Amniotic epithelial cell (primary cell): Measurements from ENCODE around the gene INPP5K.

Source experiments
- DNase-seq: peaks from one replicate; pipeline ENCODE4 v3.0.0-alpha.2; 2010; ENCODE audit warnings: low read depth

INPP5K gene

GRCh38 chr17:1505586-1505985 lies 10.8 kb downstream of the INPP5K start:
- DNase-seq = no peak

- DNase-seq = no peak
Observed at GRCh38 chr17:1504866-1505265, 11.5 kb downstream of the INPP5K start.

- DNase-seq = no peak
Observed at GRCh38 chr17:1503699-1504098, 12.7 kb downstream of the INPP5K start.

- peak; percentile 93 for DNase-seq
Observed at GRCh38 chr17:1498869-1499268, 17.5 kb downstream of the INPP5K start.

- DNase-seq = no peak
Observed at GRCh38 chr17:1498233-1498632, 18.2 kb downstream of the INPP5K start.

GRCh38 chr17:1497831-1498230 lies 18.6 kb downstream of the INPP5K start:
- no peak for DNase-seq

GRCh38 chr17:1496869-1497268 lies 19.5 kb downstream of the INPP5K start:
- no peak for DNase-seq

DNA sequence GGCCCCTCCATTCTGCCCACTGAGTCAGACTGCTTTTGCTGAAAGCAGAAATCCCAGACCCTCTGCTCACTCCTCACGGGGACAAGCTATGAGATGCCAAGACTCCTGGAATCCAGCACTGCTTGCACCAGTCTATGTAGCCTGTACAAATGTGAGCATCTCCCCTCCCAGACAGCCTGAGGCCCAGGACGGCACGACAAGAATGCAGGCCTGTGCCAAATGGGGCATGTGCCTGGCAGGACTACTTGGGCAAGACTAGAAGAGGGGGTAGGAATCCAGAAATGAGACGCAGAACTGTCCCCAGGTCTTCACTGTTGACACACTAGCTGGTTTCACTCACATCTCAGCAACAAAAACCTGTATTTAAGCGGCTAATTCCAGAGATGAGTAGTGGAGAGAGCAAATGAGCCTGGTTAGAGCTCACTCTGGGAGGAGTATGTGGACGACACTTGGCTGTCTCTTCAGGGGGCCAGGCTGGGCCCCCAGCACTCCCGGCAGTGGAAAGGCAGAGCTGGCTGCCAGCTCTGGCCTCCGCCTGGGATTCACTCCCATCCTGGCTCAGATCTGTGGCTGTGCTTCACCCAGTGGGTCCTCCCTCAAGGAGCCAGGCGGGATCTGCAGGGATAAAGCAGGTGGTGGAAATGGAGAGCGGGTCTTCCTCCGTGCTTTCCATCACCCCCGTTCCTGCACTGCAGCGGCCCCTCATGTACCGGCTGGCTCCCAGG lies 21.0 kb downstream of the INPP5K start:
- peak; percentile 54 for DNase-seq

DNA sequence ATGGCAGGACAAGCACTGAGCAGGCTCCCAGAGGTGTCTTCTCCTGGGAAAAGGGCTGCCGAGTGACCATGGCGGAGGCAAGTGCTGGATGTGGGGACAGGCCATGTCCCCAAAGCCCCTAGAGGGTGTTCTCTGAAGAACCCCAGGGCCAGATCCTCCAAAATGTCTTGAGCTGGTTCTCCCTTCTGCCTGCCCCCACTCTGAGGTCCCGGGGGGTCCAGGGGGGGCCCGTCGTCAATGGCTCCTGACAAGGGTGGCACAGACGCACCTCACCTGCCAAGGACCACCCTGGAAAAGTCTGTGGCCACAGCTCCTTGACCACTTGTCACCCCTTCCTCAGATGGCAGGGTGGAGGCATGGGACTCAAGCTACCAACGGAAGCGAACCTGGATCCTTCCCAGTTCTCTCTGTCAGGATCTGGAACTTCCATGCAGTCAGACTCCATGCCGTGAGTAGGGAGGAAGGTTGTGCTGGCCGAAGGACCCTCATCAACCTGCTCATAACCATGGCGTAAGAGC lies 21.6 kb downstream of the INPP5K start:
- DNase-seq = no peak

DNA sequence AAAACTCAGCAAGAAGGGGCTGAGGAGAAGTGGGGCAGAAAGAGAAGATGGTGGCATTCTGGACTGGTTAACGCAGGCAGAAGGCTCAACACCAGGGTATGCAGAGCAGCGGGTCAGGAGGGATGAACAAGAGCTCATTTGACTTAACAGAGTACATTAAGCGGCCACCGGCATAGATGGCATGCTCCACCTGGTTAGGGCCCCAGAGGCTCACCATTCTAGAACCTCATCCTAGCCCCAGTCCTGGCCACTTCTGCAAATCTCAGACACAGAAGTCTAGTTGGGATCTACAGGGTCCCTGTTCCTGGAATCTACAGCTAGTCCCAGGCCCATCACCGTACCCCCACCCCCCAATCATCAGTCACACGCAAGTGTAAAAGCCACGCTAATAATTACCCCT lies 22.2 kb downstream of the INPP5K start:
- no peak for DNase-seq

- DNase-seq = no peak
Observed at GRCh38 chr17:1493291-1493980, 23.0 kb downstream of the INPP5K start.

GRCh38 chr17:1492249-1493206 lies 23.9 kb downstream of the INPP5K start, which contains the start of gene MYO1C:
Gene MYO1C (minus strand): TSS chr17:1492686. CDS start chr17:1492487, 199 bp downstream.
- no peak for DNase-seq

GRCh38 chr17:1491443-1492248 lies 24.8 kb downstream of the INPP5K start:
- no peak for DNase-seq

DNA sequence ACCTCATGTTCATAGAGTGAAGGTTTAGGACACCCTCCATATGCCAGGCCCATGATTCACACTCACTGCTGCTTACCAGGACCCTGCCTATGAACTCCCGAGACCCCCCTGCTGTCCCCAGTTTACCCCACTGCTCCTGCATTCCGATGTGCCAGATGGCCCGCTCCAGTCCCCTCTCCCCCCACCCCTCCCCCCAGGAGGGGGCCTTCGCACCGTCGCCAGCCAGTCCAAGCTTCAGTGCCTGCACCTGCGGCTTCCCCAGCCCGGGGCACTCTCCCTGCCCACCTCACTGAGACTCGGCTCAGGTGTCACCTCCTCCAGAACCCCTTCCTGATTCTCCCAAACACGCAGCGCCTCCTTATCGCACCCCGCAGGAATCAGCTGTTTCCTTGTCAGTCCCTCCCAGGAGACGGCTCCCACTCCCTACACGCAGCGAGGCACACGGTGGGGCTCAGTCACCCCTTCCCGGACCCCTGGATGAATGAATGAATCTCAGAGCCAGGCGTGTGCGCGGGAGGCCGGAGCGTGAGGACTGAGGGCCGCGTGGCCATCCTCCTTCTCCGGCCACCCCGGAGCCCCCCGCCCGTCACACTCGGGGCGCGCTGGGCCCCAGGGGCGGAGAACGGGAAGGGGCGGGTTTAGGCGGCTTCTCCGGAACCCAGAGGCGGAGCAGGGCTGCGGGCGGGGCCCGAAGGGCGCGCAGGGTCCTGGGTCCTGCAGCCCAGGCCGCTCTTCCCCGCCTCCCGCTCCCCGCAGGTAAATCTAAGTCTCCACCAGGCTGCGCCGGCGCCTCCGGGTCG lies 25.6 kb downstream of the INPP5K start:
- no peak for DNase-seq

DNA sequence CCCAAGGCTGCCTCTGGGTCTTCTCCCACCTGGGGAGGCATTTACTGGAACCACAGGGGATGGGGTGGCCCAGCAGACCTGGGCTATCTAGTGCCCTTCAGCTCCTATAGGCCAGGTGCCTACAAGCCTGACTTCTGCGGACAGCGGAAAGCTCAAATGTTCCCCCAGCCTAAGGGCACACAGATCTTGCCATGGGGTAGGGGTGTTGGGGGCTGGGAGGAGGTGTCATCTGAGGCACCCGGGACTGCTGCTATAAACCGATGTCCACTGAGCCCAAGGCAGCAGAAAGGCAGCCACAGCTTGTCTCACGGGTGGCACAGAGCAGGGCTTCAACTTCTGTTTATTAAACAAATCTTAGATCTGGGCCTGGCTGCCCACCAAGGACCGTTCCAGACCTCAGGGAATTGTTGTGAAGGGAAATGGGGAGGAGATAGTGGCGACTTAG lies 27.6 kb downstream of the INPP5K start:
- no peak for DNase-seq

GRCh38 chr17:1487939-1488825 lies 28.2 kb downstream of the INPP5K start:
- peak; percentile 83 for DNase-seq

DNA sequence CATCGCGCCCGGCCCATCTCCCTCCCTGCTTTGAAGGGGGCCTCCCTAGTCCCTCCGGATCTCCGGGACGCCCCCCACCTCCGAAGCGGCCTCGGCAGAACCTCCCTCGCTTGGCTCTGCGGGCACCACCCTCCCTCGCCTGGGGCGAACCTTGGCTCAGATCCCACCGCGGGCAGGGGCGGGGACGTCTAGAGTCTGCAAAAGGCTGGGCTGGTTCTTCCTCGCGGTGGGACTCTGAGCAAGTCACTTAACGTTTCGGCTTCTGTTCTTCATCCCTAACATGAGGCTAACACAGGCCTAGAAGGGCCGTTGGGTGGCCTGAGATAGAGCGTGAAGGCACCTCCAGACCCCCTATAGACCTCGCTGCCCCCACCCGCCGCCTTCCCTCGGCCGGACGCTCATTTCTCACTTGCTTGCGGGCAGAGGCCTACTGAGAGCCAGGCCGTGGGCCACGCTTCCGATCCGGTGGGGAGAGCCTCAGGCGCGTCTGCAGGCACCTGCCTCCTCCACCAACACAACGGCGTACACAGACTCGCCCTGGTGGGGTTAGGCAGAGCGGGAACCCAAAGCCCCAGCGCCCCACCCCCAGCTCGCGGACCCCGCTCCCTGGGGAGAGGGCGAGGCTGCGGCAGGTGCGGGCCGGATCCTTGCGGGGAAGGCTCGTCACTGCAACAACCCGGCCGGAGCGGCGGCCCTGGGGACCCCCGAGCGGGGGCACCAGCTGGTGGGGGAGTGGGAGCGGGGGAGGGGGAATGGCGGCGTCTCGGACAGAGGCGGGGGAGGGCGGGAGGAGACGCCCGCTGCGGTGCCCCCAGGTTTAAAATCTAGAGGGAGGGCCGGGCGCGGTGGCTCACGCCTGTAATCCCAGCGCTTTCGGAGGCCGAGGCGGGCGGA lies 29.4 kb downstream of the INPP5K start:
- DNase-seq = peak; percentile 78
